Effector CD8-positive, alpha-beta T cell (primary cell): ENCODE measurements around the gene FAAH2.
"Not testable (repeated sequence)": the region's sequence is repeated elsewhere in the genome, so short reads cannot be mapped to it uniquely, and the experiment has no call there.

Source experiments
- DNase-seq: peaks from one replicate; lab custom pipeline; 2025; lab: John Stamatoyannopoulos, UW

The FAAH2 gene

DNA sequence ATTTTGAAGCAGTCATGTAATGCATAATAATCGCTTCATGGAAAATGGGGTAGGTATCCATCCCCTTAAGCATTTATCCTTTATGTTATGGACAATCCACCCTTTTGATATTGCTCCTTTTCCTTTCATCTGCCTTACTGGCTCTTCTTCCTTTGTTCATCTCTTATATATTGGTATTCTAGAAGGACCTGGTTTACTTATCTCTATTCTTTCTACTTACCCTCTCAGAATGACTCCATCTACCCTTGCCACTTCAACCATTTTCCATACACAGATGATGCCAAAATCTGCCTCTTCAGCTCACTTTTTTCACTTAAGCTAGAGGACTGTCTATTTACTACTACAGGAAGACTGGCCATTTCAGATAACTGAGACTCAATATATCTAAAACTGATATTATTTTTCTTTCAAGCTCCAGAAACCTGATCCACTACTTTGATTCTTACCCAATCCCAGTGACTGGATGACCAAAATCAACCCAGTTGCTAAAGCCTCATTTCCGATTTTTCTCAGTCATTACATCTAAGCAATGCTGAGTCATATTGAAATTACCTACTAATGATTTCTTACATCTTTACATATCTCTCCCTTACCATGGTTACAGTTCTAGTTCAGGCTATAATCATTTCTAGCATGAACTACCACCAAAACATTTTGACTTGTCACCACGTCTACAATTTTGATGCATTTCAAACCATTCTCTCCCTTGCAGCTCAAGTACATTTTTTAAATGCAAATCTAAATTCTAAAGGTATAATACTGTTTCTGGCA lies 93.7 kb downstream of the FAAH2 start:
- no peak for DNase-seq

DNA sequence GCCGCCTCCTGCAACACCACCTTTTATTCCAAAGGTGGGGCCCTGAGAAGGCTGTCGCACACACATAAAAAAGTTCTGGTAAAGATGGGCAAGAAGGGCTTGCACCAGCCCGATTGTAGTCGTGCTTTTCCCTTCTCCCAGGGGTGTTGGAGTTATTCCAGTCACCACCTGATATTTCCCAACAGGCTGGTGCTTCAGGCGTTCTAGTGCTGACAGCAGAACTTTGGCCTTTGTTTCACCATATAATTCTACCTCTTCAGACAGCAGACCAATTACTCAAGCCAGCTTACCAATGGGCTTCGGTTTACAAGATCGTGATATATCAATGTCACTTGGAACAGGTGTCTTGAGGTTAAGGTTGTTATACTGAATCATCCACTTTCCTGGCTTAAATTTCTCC lies 107.7 kb downstream of the FAAH2 start:
- DNase-seq = not testable (repeated sequence)

DNA sequence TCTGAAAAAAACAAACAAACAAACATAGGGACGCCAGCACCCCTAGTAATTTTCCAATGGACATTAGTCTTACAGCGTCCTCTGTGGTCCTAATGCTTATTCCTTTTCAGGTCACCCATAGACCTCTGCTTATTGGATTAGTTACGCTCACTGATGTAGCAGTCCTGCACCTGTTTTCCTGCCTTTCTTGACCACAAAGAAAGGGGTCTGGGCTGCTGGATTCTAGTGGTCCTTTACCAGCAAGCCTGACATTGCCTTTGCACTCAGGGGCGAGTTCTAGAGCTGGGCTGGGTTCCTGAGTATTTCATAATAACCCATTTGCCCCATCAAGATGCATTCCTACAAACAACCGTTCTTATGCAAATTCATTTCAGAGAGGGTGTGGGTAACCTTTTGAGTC lies 116.7 kb downstream of the FAAH2 start:
- not testable (repeated sequence) for DNase-seq

DNA sequence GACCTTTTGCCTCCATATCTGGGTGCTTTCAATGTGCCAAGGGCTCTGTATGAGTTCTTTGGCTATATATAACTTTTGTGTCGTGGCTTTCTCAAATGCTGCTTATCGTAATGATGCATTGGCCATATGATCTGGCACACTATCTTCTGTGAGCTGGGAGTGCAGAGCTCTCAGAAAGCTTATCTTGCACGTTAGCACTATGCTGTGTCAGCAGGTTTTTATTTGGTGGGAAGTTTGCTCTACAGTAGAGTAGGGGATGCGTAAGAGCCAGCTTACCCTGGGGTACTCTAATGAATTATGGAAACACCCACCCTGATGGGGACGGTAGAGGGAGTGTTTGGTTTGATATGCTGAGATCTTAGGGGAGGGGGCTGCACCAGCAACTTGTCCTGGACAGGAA lies 119.6 kb downstream of the FAAH2 start:
- DNase-seq = no peak

DNA sequence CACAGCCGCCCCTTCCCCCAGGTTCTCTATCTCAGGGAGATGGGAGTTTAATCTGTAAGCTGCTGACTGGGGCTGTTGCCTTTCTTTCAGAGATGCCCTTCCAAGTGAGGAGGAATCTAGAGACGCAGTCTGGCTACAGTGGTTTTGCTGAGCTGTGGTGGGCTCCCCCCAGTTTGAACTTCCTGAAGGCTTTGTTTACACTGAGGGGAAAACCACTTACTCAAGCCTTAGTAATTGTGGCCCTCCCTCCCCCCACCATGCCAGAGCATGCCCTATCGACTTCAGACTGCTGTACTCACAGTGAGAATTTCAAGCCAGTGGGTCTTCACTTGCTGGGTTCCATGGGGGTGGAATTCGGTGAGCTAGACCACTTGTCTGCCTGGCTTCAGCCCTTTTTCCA lies 131.3 kb downstream of the FAAH2 start:
- no peak for DNase-seq

DNA sequence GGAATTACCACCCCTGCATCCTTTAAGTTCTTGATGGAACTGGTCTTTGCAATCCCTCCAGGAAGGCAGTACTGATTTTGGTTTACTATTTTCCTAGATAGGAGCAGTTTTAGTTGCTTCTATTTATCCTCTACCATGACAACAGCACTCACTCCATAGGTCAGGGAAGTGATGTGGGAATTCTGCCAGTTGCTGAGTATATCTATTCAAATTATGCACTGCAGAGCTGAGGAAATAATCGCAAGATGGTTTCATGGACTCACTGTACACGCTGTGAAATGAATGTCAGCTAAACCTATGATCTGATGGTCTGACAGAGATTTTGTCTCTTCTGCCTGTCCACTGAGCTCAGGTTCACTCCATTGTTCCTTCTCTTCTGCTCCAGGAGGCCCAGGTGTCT lies 135.8 kb downstream of the FAAH2 start:
- DNase-seq = no peak

DNA sequence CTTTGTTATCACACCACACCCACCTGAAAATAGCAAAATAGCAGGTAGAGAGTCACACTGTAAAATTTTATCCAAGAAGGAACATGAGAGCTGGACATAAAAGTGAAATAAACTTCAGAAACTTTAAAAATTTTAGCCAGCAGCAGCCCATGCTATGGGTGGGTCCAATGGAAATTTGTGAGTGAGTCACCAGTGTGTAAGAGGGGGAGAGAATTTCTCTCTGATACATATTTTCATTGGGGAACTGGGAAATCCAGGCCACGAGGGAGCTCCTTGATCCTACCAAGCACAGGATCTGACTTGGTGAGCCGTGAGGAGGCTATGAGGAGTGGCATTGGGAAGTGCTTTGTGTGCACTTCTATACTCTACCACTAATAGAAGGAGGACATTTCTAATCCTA lies 136.3 kb downstream of the FAAH2 start:
- no peak for DNase-seq

DNA sequence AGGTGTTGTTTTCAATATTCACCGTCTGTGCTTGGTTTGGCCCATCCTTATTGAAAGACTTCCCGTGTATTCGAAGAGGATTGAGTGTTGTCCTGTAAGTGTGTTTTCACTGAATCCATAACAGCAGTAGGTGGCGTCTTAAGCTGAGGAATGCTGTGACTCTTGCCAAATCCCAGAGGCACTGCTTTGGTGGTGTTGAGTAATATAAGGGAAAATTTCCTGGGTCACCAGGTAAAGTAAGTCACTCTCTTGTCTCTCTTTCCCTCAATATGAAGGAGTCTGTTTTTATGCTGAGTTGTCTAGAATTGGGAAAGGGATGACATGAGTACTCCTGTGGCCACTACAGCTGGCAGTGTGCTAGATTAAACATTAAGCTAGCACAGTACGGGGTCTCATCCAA lies 158.6 kb downstream of the FAAH2 start:
- DNase-seq = no peak

DNA sequence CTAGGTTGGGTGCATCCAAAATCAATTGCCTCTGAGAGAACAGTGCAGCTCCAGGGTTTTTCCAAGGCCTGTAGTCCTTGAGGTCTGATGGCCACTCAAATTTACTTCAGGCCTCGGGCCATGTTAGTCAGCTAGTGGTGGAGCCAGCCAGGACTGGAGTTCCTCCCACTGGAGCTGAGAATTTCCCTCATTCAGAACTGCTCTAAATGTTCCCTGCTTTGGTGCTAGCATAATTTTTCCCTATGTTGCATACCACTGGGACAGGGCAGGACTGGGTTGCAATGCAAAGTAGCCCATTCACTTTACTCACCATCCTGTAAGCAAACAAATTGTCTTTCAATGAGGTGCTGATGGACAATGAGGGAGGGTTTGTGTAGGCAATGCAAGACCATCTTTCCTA lies 159.3 kb downstream of the FAAH2 start:
- DNase-seq = no peak

DNA sequence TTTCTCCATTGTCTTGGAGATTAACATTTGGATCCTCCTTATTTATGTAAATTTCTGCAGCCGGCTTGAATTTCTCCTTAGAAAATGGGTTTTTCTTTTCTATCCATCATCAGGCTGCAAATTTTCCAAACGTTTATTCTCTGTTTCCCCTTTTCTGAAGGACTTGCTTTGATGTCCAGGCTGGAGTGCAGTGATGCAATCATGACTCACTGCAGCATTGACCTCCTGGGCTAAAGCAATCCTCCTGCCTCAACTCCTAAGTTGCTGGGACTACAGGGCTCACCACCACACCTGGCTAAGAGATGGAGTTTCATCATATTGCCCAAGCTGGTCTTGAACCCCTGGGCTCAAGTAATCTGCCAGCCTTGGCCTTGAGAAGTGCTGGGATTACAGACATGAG lies 161.3 kb downstream of the FAAH2 start:
- DNase-seq = no peak

DNA sequence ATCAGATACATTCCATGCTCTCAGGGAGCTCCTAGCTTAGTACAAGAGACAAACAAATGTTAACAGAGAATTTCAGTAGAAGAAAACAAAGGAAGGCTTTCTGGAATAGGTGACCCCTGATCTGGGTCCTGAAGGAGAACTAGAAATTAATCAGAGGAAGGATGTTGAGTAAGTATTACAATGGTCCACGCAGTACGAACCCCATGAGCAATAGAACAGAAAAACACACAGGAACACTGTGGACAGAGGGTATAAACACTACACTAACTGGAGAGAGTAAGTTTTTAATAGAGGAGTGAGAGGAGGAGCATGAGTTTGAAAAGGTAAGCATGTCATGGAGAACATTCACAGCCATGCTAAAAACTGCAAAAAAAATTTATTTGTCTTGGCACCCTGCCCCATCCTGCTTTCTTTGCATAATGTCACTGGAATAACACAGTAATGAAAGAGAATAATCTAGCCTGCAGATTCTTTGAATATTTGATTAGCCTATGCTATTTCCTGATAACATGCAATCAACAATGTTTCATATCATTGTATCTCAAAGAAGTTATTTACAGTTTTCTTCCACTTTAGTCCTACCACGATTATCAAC lies 165.0 kb downstream of the FAAH2 start:
- no peak for DNase-seq

DNA sequence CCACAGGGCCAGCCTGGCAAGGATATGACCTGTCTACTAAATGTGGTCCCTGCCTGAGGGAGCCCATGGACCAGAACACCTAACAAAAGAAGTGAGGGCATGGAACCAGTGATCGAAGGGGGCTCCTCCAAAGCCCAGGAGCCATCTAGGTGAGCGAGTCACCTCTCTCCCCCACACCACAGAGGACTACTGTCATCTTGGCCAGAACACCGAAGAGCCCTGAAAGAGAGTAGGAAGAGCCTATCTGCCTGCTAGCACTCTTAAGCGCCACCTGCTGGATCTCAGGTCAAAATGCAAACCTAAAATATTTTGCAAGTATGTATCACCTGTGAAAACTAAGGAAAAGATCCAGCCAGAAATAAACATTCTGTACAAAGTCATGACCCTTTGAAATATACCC lies 167.4 kb downstream of the FAAH2 start:
- no peak for DNase-seq

DNA sequence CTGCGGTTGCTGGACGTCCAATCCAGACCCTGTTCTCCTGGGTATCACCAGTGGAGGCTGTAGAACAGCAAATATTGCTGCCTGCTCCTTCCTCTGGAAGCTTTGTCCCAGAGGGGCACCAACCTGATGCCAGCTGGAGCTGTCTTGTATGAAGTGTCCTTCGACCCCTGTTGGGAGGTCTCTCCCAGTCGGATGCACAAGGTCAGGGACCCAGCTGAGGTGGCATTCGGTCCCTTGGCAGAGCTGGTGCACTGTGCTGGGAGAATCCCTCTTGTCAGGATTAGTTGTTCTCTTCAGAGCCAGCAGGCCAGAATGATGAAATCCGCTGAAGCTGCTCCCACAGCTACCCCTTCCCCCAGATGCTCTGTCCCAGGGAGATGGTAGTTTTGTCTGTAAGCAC lies 195.0 kb downstream of the FAAH2 start:
- no peak for DNase-seq

DNA sequence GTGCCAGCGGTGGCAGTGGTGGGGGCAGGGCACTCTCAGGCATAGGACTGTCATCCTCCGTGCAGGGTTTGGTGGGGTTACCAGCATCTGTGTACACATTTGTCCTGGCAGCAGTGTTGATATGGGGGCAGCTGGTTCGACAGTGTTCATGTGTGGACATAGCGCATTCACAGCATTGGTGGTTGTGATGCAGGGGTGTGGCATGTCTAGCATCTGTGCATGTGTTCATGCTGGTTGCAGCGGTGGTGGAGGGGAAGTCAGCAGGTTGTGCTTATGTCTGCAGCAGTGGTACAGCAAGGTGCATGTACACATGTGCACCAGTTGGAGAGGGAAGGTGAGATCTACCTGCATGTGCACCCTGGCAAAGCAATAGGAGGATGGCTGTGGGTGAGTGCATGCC lies 230.0 kb downstream of the FAAH2 start:
- DNase-seq = no peak

DNA sequence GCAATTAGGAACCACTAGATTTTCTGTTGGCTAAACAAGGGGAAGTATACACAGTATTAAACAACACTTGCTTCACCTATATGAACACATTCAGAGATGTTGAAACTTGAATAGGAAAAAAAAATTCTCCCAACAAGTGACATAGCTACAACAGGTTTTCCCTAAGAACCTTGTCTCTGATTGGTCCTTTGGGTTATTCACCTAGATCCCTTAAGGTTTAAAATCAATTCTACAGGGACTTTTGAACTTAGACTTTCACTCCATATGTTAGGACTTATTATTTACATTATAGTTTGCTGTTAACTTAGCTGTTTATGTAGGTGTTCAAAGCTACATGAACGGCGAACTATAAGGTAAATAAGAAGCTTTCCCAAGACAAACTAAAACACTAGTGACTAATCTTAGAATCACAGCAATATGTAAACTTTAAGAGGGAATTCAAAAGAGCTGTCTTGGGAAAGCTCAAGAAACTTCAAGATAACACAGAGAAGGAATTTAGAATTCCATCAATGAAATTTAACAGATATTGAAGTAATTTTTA lies 233.1 kb downstream of the FAAH2 start:
- DNase-seq = no peak

DNA sequence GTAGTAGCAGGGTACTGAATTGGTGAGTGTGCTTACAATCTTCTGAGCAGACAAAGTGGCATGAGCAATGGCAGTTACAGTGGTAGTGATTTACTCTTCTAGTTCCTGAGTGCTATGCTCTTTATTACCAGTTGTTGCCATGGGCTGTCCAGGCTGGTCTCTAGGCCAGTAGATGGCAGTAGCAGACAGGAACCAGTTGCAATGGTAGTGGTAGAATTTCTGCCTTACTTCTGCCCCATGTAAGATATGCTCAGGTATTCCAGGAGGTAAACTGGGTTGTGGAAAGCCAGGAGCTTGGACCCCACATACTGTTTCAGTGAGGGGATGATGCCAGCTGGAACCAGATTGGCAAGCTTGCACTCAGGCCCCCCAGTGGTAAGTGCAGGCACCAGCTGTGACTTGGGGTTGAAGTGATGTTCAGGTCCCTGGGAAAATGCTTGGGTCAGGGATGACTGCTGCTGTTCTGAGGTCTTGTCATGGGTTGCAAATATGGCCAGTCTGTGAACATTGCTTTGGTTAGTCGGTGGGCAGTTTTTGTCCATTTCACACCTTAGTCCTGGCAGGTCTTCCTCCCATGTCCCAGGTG lies 242.3 kb downstream of the FAAH2 start:
- DNase-seq = no peak
